Effector CD8-positive, alpha-beta T cell (primary cell): ENCODE data around the gene PRPF40B.

Experiments
- DNase-seq: peaks from one replicate; lab custom pipeline; 2025; lab: John Stamatoyannopoulos, UW

PRPF40B gene

DNA sequence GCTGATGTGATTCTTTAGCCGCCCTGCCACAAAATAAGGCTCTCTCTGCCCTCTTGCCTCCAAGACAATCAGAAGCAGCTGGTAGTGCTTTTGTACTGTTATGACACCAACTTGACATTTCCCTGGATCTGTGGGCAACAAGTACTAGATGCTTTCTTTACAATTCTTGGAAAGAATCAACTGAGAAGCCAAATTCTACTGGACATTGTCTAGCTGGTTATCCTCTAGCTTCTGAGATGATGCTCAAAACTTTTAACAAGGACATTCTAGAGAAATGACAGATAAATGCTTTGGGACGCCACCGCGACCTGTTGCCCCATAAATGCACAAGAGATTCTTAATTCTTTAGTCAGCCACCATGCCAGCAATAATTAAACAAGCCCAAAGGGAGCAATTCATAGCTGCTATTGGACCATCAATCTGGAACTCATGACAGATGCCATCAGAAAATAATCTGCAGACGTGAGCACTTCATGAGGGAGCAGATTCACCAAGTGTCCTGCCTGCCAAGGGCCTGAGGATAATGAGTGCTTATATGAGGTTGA, 61.0 kb downstream of the PRPF40B start:
- no peak for DNase-seq

DNA sequence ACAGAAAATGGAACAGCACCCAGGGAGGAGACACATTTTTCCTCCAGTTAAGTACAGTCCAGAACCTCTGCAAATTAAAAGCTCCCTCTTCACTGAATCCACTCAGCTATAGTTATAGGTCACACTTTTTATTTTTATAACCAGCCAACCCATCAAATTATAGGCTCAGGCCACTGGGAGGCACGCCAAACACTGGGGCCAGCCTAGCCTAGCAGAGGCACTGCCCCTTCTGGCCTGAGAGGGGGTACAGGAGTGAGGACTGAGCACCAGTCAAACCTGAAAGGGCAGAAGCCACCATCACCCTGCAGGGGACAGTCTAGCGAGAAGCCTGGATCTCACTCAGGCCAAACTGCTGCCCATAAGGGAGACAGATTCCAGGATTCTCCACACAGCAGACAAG, 64.6 kb downstream of the PRPF40B start:
- no peak for DNase-seq

DNA sequence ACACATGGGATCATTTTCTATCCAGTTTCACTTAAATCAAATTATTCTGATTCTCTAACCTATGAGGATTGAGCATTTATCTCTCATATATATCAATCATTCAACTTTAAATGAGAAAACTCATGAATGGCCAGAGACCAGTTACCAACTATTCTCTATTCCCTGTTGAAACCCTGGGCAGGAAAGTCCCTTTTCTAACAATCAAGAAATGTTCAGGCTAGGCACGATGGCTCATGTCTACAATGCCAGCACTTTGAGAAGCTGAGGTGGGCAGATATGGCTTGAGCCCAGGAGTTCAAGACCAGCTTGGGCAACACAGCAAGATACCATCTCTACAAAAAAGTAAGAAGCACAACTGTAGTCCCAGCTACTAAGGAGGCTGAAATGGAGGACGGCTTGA, 65.9 kb downstream of the PRPF40B start:
- no peak for DNase-seq

DNA sequence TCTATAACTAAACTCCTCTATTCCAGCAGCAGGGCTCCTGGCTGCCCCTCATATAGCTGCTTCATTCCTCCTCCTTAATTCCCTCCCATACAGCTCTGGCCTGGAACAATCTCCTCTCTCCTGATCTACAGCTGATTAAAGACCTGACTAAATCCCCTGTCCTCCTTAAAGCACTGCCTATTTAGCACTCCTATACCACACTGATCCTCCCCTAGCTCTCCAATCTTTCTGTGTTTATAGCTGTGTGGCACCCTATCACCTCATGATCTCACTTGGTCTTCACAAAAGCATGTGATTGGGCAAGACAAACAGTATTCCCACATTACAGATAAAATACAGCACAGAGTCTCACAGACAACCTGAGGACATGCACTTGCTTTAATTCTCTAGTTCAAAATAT, 66.4 kb downstream of the PRPF40B start:
- no peak for DNase-seq

DNA sequence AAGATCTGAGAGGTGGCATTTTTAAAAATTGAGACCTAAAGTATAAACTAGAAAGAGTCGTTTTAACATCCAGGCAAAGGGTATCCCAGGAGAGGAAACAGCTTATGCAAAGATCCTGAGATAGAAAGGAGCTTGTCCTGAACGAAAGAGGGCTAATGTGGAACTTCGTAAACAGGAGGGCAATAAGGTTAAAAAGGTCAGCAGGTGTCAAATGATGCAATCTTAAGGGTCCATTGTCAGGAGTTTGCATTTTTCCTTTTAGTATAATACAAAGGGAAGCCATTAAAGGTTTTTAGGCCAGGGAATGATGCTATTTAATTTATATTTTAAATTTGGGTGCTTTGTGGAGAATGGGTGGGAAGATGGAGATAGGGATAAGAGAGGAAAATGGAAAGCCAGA, 69.5 kb downstream of the PRPF40B start:
- DNase-seq = no peak

DNA sequence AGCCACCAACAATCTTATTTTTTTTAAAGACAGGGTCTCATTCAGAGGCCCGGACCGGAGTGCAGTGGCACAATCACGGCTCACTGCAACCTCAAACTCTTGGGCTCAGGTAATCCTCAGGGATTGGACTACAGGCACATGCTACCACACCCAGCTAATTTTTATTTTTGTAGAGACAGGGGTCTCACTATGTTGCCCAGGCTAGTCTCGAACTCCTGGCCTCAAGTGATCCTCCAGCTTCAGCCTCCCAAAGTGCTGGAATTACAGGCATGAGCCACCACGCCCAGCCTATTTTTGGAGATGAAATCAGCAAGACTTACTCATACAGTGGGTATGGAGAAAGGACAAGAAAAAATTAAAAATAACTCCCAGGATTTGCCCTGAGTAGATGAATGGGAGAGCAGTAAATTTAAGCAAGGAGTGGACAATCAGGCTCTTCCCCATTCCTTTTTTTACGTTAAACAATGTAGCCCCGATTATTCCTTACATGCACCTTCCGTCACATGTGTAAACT, 70.6 kb downstream of the PRPF40B start:
- DNase-seq = no peak
